ENCODE data around the gene HSPA9.

The HSPA9 gene

GRCh38 chr5:138594305-138595058 lies 19.3 kb upstream of the HSPA9 start:
- DNase-seq, result no peak

GRCh38 chr5:138588013-138588788 lies 13.0 kb upstream of the HSPA9 start:
- no peak for DNase-seq

- no peak for DNase-seq
These were observed 10.0 kb upstream of the HSPA9 start for GRCh38 chr5:138585157-138585556.

GRCh38 chr5:138583984-138584637 lies 8.9 kb upstream of the HSPA9 start:
- DNase-seq, result no peak

GRCh38 chr5:138582959-138583358 lies 7.8 kb upstream of the HSPA9 start:
- no peak for DNase-seq

- no peak for DNase-seq
These were observed 5.6 kb upstream of the HSPA9 start for GRCh38 chr5:138580777-138581176.

- DNase-seq, result no peak
These were observed 4.8 kb upstream of the HSPA9 start for GRCh38 chr5:138580001-138580400.

GRCh38 chr5:138579517-138579863 lies 4.3 kb upstream of the HSPA9 start:
- DNase-seq, result no peak

GRCh38 chr5:138577452-138577851 lies 2.3 kb upstream of the HSPA9 start:
- DNase-seq, result no peak

GRCh38 chr5:138574744-138575193 lies 432 bp downstream of the HSPA9 start:
- no peak for DNase-seq

GRCh38 chr5:138573949-138574670 lies 1.1 kb downstream of the HSPA9 start:
- no peak for DNase-seq

- DNase-seq, result no peak
These were observed 2.0 kb downstream of the HSPA9 start for GRCh38 chr5:138573223-138573622.

- DNase-seq, result no peak
These were observed 4.3 kb downstream of the HSPA9 start for GRCh38 chr5:138570871-138571270.

- DNase-seq, result no peak
These were observed 5.4 kb downstream of the HSPA9 start for GRCh38 chr5:138569782-138570181.

GRCh38 chr5:138568061-138568824 lies 7.0 kb downstream of the HSPA9 start:
- no peak for DNase-seq

- DNase-seq, result no peak
These were observed 8.4 kb downstream of the HSPA9 start for GRCh38 chr5:138566792-138567191.

GRCh38 chr5:138565100-138565821 lies 9.9 kb downstream of the HSPA9 start:
- peak; percentile 36 for DNase-seq

GRCh38 chr5:138564242-138564641 lies 11.0 kb downstream of the HSPA9 start:
- DNase-seq, result no peak

GRCh38 chr5:138563340-138564118 lies 11.7 kb downstream of the HSPA9 start:
- DNase-seq, result no peak

GRCh38 chr5:138560971-138561370 lies 14.2 kb downstream of the HSPA9 start:
- no peak for DNase-seq

- DNase-seq, result no peak
These were observed 15.3 kb downstream of the HSPA9 start for GRCh38 chr5:138559937-138560336.

Measured in activated gamma-delta T cell treated with Interleukin-2 at 50 U/mL for 16 hours (primary cell).